GM18502 (cell line): Measurements from ENCODE around the gene MYO18B.

Experiments
- ATAC-seq: cut with Tn5 transposase; IDR thresholded peaks from one replicate; pipeline ENCODE4 v1.9.1; 2021; ENCODE audit warnings: mild to moderate bottlenecking; ENCODE audit not compliant: unreplicated experiment, poor library complexity

Gene MYO18B

DNA sequence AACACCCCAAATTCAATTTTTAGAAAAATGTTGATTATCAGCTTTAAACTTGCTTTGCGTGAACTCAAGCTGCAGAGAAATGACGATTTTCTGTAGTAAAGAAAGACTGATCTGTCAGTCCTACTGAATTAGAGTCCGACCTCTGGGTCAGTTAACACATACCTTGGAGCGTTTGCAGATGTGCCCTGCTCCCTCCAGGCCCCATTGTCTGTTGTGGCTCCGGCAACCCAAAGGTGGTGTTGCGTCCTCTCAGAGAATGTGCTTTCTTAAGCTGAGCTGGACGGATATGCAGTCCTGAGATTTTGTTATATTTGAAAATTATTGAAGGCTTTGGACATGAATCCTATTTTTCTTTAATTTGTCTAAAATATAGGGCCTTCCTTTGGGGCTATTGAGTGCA lies 31.5 kb upstream of the MYO18B start:
- ATAC-seq = no peak

GRCh38 chr22:25711491-25711890 lies 30.5 kb upstream of the MYO18B start:
- no peak for ATAC-seq

GRCh38 chr22:25712661-25713400 lies 29.2 kb upstream of the MYO18B start:
- ATAC-seq = no peak

GRCh38 chr22:25714070-25714469 lies 27.9 kb upstream of the MYO18B start:
- no peak for ATAC-seq

DNA sequence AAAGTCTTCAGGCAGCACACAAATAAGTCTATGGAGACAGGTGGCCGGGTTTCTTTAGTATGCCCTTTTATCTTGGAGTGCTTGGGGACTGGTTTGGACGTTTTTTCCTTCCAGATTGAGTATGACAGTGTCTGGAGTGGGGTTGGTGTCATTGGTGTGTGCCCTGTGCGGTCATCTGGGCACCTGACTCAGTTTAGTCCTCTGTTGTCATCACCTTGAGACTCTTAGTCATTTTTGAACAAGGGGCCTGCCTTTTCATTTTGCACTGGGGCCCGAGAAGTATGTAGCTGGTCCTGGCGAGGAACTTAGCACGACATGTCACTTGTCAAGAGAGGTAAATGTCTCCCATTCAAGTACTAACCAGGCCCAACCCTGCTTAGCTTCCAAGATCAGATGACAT lies 27.2 kb upstream of the MYO18B start:
- no peak for ATAC-seq

DNA sequence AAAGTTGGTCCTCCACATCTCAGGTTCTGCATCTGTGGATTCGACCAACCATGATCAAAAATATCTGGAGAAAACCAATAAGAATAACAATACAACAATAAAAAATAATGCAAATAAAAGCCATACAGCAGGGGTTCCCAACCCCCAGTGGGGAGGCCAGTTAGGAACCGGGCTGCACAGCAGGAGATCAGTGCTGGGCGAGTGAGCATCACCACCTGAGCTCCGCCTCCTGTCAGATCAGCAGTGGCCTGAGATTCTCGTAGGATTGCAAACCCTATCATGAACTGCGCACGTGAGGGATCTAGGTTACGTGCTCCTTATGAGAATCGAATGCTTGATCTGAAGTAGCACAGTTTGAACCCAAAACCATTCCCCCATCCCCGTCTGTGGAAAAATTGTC lies 25.4 kb upstream of the MYO18B start:
- no peak for ATAC-seq

DNA sequence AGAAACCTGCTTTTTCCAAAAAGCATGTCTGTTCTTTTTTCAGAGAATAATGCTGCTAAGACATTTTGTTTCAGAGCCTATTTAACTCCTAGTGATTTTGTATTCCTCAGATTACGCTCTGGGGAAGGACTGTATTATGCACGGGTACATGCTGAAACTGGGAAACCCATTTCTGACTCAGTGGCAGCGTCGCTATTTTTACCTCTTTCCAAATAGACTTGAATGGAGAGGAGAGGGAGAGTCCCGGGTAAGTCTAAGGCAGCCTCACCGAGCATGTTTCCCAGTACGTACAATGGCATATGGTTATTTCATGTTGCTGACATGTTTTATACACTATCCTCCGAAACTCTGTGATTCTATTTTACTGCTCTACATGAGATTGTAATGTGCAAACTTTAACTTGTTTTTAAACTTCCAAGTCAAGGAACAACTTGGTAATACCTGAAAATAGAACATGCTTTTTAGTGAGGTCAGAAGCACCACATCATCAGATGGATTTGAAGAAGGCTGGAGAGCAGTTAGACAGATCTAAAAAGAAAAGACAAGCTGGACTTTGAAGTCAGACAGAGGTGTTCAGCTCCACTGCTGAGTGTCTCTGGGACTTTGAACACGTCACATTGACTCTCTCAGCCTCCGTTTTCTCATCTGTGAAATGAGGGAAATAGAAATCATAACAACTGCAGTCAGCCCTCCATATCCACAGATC lies 23.7 kb upstream of the MYO18B start:
- no peak for ATAC-seq

DNA sequence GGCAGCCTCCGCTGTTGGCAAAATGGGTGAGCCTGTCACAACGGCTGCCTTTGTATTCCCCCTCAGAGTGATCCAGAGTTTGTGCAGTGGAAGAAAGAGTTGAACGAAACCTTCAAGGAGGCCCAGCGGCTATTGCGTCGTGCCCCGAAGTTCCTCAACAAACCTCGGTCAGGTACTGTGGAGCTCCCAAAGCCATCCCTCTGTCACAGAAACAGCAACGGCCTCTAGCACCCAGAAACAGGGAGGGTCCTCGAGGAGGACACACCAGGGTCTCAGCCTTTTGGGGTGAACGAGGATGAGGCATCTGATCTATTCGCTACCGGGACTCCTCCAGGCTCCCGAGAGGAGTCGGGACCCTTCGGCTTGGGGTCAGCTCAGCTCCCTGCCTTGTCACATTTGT lies 19.8 kb upstream of the MYO18B start:
- no peak for ATAC-seq

DNA sequence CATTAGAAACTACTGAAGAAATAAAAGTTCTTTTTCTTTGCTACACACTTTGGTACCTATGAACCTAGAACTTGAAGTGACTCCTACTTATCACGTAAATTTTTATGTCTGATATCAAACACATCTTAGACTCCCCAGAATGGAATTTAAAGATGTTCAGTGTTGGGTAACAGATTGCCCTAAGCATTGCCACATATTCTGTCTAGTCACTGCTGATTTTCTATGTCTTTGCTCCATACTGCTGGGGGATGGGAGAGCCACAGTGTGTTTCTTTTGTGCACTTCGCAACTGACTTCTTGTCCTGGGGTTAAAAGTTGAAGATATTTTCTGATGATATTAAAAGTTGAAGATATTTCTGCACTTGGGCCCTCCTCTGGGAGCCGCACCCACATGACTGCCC lies 19.4 kb upstream of the MYO18B start:
- no peak for ATAC-seq

DNA sequence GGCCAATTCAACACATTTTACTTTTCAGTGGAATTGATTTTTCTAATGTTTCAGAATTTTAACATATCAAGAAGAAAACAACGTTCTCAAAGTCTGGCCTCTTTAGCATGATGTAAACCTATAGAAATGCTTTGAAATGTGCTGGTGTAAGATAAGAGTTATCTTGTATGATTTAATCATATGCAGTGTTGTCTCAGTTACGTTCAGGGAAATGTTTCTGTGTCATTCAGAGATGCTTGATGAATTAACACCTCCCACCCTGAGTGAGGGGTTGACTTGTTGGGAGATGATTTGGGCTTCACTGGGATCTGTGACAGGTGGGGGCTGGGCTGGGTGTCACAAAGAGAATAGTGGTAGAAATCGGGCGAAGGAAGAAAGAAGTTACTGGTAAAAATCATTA lies 15.7 kb upstream of the MYO18B start:
- no peak for ATAC-seq

- no peak for ATAC-seq
Measured at GRCh38 chr22:25728071-25728470, 13.9 kb upstream of the MYO18B start.

DNA sequence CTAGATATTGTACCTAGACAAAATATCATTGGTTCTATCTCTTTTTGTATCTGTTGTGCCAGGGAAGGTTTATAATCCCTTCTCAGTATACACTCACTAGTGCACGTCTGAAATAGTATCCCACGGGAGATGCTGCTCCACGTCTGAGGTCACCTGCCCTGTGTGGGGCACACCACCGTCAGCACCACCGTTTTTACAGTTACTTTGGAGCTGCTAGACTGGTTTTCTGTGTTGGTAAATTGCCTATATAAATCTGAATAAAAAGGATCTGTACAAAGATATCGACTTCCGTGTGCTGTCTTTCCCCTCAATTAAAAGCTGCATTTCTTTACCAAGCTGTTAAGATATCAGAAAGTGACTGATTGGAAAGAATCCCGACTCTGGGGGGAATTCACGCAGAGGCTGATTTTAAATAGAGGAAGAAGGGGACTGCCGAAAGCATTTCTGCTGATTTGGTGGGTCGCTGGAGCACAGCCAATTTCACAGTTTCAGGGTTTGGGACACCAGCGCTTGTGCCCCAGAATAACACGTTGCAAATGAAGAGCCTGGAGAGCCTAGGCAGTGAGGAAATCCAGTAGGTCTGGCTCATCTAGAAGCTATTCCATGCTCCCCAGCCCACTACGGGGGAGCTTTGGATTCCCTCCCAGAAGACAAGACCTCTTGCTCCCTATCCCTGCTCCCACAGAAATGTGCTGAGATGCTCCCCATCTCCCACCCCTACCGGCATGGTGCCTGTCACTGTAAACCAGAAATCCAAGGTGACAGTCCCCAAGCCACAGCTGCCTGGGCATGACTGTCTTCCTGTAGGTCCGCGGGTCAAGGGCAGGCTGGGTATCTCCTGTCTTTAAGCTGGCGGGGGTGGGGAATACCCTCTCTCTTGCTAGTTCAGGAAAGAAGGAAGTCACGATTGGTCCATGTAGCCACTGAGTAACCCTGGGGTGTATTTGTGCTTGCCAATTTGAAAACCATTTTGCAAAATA lies 12.7 kb upstream of the MYO18B start:
- ATAC-seq = no peak

GRCh38 chr22:25735650-25736049 lies 6.3 kb upstream of the MYO18B start:
- no peak for ATAC-seq

DNA sequence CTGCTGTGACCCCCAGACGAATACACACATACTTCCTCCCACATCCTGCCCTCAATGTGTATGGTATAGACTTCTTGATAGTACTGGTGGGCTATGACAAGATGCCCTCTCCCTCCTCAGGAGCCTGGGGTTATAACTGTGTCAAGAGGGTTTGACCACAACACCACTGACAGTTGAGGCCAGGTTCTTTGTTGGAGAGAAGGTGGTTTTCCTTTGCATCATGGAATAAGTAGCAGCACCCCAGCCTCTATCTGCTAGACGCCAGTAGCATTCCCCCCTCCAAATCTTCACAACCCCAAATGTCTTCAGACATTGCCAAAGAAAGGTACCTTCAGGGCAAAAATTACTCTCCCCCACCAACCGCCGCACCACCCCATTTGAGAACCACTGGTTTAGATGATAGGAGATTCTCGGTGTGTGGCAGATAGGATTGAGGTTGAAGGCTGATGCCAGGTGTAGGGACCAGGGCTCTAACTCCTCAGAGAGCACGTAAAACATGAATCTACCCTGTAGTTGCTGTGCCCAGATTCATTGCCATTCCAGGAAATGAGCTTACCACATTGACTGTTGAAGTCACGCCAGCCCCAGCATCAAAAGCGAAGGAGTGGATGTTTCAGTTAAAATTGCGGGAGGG lies 5.5 kb upstream of the MYO18B start:
- ATAC-seq = no peak

GRCh38 chr22:25739659-25740344 lies 2.2 kb upstream of the MYO18B start:
- no peak for ATAC-seq

GRCh38 chr22:25742918-25743708 lies 1.1 kb downstream of the MYO18B start:
- ATAC-seq = no peak

DNA sequence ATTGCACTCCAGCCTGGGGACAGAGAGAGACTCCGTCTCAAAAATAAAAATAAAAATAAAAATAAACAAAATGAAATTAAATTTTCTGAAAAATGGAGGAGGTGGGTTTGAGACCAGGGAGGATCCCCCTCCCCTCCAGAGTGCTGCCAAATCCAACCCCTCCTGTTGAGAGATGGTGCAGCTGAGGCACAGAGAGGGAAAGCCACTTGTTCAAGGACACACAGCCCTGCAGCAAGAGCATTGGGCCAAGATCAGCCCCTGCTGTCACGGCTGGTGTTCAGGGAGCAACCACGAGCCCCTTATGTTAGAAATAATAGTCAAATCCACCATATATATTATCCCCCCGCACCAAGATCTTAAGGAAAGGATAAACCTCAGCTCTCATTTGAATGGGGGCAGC lies 2.7 kb downstream of the MYO18B start:
- ATAC-seq = no peak

DNA sequence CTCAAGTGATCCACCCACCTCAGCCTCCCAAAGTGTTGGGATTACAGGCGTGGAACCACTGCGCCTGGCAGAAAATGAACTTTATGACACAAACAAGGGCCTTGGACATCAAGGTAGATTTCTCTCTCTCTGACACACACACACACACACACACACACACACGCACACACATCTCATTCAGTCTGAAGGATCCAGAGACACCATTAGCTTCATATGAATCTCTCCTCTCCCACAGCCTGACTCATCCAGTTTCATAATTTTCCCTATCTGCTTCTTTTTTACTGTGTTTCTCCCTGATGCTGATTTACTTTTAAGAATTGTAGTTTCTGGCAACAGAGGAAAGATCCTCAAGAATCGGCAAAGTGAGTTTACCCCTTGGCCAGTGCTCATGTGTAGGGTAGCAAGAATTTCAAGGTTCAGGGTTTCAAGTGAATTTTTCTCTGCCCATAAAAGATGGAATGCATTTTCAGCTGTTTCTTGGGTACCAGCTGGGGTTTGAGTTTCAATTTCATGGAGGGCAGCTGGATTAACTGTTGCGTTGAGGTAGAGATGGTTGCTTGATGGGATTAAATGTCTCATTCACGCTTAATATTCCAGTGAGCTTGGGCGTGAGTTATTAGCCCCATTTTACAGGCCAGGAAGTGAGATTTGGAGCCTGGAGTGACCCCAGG lies 3.5 kb downstream of the MYO18B start:
- no peak for ATAC-seq

DNA sequence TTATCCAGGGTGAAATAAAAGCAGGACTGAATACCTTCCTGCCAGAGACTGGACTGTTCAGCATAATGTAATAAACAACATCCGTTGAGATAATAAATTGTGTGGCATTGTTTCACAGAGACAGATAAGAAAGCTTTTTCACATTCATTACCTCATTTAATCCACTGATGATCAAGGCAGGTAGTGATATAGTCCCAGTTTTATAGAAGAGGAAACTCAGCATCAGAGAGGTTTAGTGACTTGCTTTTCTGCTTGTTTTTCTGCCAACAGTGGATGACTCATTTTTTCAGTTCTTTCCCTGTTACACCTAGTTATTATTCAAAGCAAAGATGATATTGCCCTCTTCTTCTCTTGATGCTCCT lies 4.0 kb downstream of the MYO18B start:
- ATAC-seq = no peak
